Activated T-cell treated with anti-CD3 and anti-CD28 coated beads, Interleukin-2, amount 50 U/mL, for 1 hour (primary cell): Measurements from ENCODE around the gene PIGO.

Experiments used
- DNase-seq: peaks from one replicate; pipeline ENCODE4 v3.0.0-alpha.2; 2020

Gene PIGO

GRCh38 chr9:35105571-35106342, 9.4 kb upstream of the PIGO start:
- DNase-seq, result no peak

DNA sequence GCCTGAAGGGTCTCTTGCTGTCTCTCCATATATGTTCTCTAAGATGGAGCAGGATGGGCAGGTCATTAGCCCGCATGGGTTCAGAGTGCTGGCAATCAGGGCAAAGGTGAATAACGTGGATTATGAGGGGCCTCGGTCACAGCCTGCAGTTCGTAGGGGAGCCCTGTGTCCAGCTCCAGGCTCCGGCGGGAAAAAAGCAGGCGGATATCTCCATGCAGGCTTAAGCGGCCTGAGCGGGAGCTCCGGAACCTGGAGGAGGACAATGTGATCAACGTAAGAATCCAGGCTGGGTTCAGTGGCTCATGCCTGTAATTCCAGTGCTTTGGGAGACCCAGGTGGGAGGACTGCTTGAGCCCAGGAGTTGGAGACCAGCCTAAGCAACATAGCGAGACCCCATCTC, 8.7 kb upstream of the PIGO start:
- no peak for DNase-seq

- no peak for DNase-seq
Observed at GRCh38 chr9:35104586-35104985, 8.2 kb upstream of the PIGO start.

DNA sequence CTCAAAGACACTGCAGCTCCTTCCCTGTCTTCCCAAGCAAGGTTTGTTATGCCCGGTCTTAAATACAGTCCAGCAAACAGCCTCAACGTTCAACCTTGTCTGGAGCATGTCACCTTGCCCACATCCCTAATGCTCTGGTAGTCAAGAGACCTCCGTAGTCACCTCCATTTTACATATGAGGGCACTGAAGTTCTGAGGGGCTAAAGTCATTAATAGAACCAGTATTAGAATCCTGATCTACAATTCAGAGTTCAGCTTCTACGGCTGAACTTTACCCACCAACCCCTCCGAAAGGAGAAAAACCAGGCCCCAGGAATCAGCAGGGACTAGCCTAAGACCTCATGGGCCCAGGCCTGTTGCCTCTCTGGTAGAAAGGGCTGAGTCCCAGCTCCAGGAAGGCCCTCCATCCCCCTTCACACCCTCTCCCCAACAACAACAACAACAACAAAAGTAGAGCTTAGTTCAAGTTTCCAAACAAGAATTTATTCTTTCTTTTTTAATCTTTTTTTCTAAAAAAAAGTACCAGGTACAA, 7.3 kb upstream of the PIGO start:
- no peak for DNase-seq

DNA sequence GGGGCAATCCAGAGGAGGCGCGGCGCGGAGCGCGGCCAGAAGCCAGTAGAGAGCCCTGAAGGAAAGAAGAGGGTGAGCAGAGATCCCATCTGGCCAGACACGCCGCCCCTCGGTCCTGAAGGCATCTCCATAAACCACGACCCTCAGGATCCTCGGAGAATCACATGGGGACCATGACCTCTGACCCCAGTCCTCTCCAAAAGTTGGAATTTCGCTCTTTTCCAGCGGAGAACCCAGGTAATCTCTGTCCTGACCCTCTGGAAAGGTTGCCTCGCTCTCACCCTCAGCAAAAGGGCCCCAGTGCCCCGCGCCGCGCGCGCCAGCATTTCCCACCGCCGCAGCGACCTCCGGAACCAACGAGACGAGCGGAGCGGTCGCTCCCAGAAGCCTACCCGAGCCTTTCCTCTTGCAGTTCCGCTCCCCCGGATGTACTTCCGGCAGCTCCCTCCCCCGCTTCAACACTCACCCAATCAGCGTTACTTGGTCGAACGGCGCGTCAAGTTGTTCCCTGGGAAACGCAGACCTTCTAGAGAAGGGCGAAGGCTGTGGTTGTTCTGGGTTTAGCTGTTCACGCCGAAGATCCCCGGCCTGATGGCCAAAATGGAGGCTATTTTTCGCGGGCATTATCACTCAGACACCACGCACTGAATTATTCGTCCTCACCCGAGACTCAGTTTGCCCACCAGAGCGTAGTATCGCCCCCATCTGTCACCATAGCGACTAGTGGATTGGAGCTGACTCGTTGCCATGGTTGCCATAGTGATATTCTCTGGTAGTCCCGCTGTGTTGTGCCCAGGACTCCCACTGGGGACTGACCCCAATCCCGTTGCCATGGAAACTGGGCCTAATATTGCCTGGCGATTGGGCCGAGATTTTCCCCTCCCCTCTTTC, 6.6 kb upstream of the PIGO start, which contains the start of gene STOML2:
Gene STOML2, minus strand, starts transcription at position 363 of the 891 bp plus-strand sequence. Its CDS starts 37 bp downstream, at position 326.
- DNase-seq, result peak; percentile 87

GRCh38 chr9:35102465-35102768, 6.0 kb upstream of the PIGO start:
- no peak for DNase-seq

DNA sequence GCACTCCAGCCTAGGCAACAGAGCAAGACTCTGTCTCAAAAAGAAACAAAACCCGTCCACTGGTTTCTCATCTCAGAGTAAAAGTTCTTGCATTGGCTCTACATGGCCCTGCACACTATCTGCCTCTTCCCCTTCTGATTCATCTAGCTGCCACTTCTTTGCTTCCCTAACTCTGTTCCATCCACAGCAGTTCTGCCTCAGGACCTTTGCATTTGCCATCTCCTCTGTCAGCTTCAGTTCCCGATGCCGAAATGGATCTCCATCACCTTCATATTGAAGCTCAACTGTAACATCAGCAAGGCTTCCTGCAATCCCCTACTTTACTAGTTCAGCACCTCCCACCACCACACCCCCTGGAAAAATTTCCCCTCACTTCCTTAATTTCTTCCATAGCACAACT, 1.2 kb upstream of the PIGO start:
- no peak for DNase-seq

GRCh38 chr9:35091536-35091935, 4.9 kb downstream of the PIGO start:
- no peak for DNase-seq

- DNase-seq, result no peak
Observed at GRCh38 chr9:35089434-35089833, 7.0 kb downstream of the PIGO start.

DNA sequence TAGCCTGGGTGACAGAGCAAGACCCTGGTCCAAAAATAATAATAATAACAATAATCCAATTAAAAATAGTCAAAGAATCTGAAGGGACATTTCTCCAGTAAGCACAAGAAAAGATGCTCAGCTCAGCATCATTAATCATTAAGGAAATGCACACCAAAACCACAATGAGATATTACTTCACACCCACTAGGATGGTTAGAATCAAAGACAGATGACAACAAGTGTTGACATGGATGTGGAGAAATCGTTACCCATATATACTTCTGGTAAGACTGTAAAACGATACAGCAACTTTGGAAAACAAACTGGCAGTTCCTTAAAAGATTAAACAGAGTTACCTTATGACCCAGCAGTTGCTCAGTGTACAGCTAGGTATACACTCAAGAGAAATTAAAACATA, 11.3 kb downstream of the PIGO start:
- DNase-seq, result no peak

- DNase-seq, result peak; percentile 81
Observed at GRCh38 chr9:35079426-35080341, 16.7 kb downstream of the PIGO start, which contains the start of gene FANCG. Gene FANCG (minus strand): TSS chr9:35079942. CDS start chr9:35079524, 418 bp downstream.

DNA sequence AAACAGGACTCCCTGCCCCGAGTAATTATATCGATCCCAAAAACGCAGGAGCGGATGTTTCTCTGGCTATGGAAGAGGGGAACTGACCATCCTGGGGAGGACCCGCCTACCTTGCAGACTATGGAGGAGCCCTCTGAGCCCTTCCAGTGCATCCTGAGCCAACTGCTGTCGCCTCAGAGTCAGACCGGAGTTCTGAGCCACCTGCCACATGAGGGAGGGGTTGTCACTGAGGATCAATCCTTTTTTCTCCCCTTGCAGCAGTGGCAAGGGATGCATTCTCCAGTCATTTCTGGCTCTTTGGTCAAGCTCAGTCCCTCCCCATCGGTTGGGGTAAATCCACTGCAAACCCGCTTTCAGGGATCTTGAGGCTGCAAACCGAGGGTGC, 17.4 kb downstream of the PIGO start:
- DNase-seq, result no peak

DNA sequence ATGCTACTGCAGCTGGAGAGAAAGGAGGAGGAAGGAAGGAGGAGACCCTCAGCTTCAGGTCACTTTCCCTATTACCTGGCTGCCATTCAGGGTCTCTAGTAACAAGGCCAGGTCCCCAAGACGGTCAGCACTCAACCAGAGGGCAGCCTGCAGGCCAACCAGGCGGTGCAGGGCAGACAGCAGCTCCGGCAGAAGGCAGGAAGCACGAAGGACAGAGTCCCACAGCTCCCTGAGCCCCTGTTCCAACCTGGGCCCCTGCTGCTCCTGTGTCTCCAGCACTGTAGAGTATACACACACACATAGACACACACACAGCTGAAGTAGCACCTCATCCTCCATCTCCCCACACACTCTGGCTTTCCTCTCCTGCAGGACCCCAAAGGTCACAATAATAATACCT, 18.3 kb downstream of the PIGO start:
- DNase-seq, result no peak

- no peak for DNase-seq
Observed at GRCh38 chr9:35076848-35077247, 19.5 kb downstream of the PIGO start.

GRCh38 chr9:35075358-35075757, 21.0 kb downstream of the PIGO start:
- no peak for DNase-seq

DNA sequence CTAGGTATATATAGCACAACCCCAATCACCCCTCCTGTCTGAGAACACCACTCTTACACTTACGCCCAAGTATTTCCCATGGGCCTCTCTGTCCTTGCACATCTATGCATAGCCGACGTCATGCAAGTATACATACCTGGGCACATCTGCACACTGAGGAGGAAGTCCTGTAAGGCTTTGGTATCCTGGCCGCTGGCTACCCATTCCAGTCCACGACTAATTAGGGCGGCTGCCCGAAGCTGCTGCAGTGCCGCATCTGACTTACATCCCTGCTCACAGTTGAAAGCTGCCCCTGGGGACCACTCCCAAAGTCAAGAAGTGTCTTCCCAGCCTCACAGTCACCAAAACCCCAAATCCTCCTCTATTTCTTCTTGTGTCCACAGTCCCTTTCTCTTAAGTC, 21.6 kb downstream of the PIGO start:
- no peak for DNase-seq

- no peak for DNase-seq
Observed at GRCh38 chr9:35074141-35074540, 22.2 kb downstream of the PIGO start.

DNA sequence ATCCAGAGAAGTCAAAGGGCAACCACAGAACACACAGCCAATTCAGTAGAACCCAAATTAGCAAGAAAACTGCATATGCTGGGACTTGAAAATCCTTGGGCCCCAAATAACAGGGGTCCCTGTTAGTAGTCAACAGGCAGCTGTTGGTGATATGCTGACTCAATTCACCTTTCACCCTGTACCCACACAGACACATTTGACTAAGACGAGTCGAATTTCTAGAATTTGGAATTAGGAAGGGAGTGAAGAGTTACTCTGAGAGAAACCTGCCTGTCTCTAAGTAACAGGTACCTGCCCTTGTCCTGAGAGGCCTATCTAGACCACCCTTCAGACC, 23.1 kb downstream of the PIGO start:
- no peak for DNase-seq

DNA sequence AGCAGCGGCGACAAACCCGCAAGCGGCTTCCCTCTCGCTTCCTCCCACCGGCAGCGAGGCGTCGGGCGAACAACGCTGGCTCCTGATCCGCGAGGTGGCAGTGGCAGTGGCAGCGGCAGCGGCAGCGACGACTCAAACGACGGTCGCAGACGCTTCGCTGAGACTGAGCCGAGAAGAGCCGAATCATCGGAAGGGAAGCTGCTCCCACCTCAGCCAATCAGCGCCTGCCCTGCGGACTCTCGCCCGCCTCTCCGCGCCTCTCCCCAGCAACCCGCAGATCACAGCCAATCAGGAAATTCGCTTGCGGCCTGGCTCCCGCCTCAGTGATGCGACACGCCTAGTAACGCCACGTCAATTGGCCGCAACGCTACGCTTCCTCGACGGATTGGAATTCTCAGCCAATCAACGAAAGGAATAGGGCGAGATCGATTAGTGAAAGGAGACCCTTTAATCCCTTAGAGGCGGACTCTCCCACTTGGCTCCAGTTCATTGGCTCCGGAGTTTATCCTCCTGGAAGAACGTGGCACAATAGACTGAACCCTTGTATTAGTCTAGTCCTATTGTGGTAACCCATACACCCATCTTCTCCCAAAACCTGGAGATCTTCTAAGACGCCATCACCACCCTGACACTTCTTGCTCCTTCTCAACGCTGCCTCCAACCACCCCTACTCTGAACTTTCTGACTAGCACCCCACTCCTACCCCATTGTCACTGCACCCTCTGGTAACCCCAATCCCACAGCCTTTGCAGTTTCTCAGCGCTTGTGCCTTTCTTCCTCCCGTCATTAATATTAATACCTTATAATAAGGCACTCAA, 23.7 kb downstream of the PIGO start, which contains the start of gene VCP:
Gene VCP, minus strand, starts transcription at position 165 of the 818 bp plus-strand sequence. CDS start 272 bp downstream, outside the sequence.
- peak; percentile 95 for DNase-seq

GRCh38 chr9:35071814-35072460, 24.5 kb downstream of the PIGO start:
- peak; percentile 83 for DNase-seq
